Panc1 (cell line): ENCODE measurements around the gene TMEM141. TPM values are rescaled to one million over a fixed set of nuclear protein-coding genes. Genes with fewer than 3 reads are reported as not detected.

Experiments
- ATAC-seq: fragments of 200-7000 bp; cut with Tn5 transposase; 2 replicates; pipeline ENCODE4 v1.9.1; 2020; ENCODE audit warnings: mild to moderate bottlenecking, moderate library complexity
- BruUV-seq: library from RNA; stranded (reverse); fragments of 400-500 nt; replicated peaks from 2 replicates; lab custom pipeline; 2021; lab: Mats Ljungman, UMichigan
- CTCF ChIA-PET: fragments of 300-600 bp; sonication (Branson Sonifier 250); formaldehyde crosslinking; loops from one replicate; lab custom pipeline; 2022; ENCODE audit warnings: antibody characterized with exemption; lab: Charles Lee
- POLR2A ChIA-PET: fragments of 300-600 bp; sonication (Branson Sonifier 250); formaldehyde crosslinking; loops from one replicate; lab custom pipeline; 2022; ENCODE audit warnings: antibody characterized with exemption; lab: Charles Lee
- DNase-seq: peaks from one replicate; pipeline ENCODE4 v3.0.0-alpha.2; 2010; ENCODE audit warnings: low read depth, low spot score
- H3K27ac ChIP-seq: 2 replicates; pipeline ENCODE4 v1.5.1; 2011; ENCODE audit warnings: mild to moderate bottlenecking, low read length, inconsistent platforms
- H3K27me3 ChIP-seq: fragments of 200-500 bp; sonication (Bioruptor generic); 2 replicates; pipeline ENCODE4 v1.6.0; 2014; ENCODE audit warnings: low read length, inconsistent platforms; ENCODE audit not compliant: control insufficient read depth, insufficient read depth
- H3K36me3 ChIP-seq: fragments of 200-500 bp; sonication (Bioruptor generic); 2 replicates; pipeline ENCODE4 v1.5.1; 2014; ENCODE audit warnings: inconsistent platforms, mild to moderate bottlenecking, low read length, moderate library complexity; ENCODE audit not compliant: control insufficient read depth, insufficient read depth
- H3K4me1 ChIP-seq: 2 replicates; pipeline ENCODE4 v1.5.1; 2011; ENCODE audit warnings: inconsistent platforms, mild to moderate bottlenecking, low read length, moderate library complexity; ENCODE audit not compliant: control insufficient read depth, insufficient read depth
- H3K4me3 ChIP-seq, 2 experiments: 2 replicates each; pipeline ENCODE4 v1.5.1; 2011 to 2012; ENCODE audit warnings: low read depth in 2 of 2, low read length in 2 of 2, mild to moderate bottlenecking in 2 of 2, inconsistent platforms in 1 of 2, moderate library complexity in 1 of 2
- H3K9me3 ChIP-seq: fragments of 200-500 bp; sonication (Bioruptor generic); 2 replicates; pipeline ENCODE4 v1.5.1; 2014; ENCODE audit warnings: low read depth, mild to moderate bottlenecking, inconsistent platforms, low read length, moderate library complexity; ENCODE audit not compliant: control insufficient read depth, insufficient read depth
- POLR2AphosphoS5 ChIP-seq: IDR thresholded peaks from 2 replicates; pipeline ENCODE4 v1.6.1; 2012; ENCODE audit warnings: mild to moderate bottlenecking, low read depth, low read length, moderate library complexity
- SIN3A ChIP-seq: IDR thresholded peaks from 2 replicates; pipeline ENCODE4 v1.6.1; 2012; ENCODE audit warnings: low read depth, mild to moderate bottlenecking, low read length, moderate library complexity, borderline replicate concordance; ENCODE audit not compliant: insufficient read depth
- TCF7L2 ChIP-seq: IDR thresholded peaks from 2 replicates; pipeline ENCODE4 v1.6.1; 2011; ENCODE audit warnings: mild to moderate bottlenecking, low read depth, low read length, inconsistent platforms
- in situ Hi-C: cut with HindIII; loops from 2 replicates; pipeline ENCODE4 v1.10.0; 2016; ENCODE audit warnings: low sequenced_read_pairs, low pct_unique_long_range_greater_than_20kb
- intact Hi-C: fragments of 100-400 bp; cut with micrococcal nuclease; formaldehyde crosslinking; loops from one replicate; pipeline ENCODE4 v1.10.0; 2022; ENCODE audit not compliant: unreplicated experiment
- total RNA-seq: library from RNA; stranded (reverse); gene quantifications from one replicate; pipeline ENCODE4 v1.2.1, GENCODE V29; 2021; ENCODE audit not compliant: unreplicated experiment
- TF ChIP-seq, protein P1 (sequence below), 2 experiments: IDR thresholded peaks; 2 replicates each; pipeline ENCODE4 v1.6.1; 2011 to 2012; ENCODE audit warnings: low read depth in 2 of 2, control low read depth in 1 of 2, low read length in 1 of 2, mild to moderate bottlenecking in 1 of 2, moderate library complexity in 1 of 2; ENCODE audit not compliant: insufficient read depth in 1 of 2
- TF ChIP-seq, protein P2 (sequence below): fragments of 450-650 bp; IDR thresholded peaks from 2 replicates; pipeline ENCODE4 v1.5.1; 2017; ENCODE audit warnings: mild to moderate bottlenecking

The TMEM141 gene
- total RNA-seq, 1 experiment from 2014 or later = 53.5 TPM

DNA sequence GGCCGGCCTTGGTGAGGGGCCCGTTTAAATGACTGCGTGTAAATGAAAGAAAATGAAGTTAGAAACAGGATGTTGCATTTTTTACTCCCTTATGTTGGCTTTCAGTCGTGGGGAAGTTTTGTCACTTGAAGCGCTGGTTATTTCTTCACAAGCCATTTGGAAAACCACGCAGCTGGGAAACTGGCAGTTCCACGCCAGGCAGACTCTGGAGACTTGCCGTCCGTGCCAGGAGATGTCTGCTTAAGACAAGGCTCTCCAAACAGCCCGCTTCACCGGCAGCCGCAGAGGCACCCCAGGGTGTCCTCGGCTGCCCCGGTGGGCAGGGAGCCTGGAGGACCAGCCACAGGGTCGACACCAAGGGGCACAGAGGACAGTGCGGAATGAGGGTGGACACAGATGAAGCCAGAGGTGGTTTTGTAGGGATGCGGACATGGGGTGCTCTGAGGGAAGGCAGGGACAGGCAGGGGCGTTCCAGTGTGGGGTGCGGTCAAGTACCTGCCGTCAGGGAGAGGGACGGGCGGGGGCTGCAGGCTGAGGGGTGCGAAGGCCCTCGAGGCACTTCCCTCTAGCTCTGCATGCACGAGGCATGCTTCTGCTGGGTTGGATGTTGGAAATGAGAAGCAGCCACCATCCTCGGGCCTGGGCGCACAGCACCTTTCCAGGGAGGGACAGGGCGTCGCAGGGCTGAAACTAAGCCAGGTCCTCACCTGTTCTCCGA, 40.0 kb downstream of the TMEM141 start:
- TF ChIP-seq, protein P1, sequence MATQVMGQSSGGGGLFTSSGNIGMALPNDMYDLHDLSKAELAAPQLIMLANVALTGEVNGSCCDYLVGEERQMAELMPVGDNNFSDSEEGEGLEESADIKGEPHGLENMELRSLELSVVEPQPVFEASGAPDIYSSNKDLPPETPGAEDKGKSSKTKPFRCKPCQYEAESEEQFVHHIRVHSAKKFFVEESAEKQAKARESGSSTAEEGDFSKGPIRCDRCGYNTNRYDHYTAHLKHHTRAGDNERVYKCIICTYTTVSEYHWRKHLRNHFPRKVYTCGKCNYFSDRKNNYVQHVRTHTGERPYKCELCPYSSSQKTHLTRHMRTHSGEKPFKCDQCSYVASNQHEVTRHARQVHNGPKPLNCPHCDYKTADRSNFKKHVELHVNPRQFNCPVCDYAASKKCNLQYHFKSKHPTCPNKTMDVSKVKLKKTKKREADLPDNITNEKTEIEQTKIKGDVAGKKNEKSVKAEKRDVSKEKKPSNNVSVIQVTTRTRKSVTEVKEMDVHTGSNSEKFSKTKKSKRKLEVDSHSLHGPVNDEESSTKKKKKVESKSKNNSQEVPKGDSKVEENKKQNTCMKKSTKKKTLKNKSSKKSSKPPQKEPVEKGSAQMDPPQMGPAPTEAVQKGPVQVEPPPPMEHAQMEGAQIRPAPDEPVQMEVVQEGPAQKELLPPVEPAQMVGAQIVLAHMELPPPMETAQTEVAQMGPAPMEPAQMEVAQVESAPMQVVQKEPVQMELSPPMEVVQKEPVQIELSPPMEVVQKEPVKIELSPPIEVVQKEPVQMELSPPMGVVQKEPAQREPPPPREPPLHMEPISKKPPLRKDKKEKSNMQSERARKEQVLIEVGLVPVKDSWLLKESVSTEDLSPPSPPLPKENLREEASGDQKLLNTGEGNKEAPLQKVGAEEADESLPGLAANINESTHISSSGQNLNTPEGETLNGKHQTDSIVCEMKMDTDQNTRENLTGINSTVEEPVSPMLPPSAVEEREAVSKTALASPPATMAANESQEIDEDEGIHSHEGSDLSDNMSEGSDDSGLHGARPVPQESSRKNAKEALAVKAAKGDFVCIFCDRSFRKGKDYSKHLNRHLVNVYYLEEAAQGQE (IDR thresholded peaks at IDR 0.05; ENCODE audit: insufficient read depth in 1 of 2, low read depth in 2 of 2, low read length in 1 of 2) = no peak
- no peak for TF ChIP-seq SIN3A
- TF ChIP-seq, protein P2, sequence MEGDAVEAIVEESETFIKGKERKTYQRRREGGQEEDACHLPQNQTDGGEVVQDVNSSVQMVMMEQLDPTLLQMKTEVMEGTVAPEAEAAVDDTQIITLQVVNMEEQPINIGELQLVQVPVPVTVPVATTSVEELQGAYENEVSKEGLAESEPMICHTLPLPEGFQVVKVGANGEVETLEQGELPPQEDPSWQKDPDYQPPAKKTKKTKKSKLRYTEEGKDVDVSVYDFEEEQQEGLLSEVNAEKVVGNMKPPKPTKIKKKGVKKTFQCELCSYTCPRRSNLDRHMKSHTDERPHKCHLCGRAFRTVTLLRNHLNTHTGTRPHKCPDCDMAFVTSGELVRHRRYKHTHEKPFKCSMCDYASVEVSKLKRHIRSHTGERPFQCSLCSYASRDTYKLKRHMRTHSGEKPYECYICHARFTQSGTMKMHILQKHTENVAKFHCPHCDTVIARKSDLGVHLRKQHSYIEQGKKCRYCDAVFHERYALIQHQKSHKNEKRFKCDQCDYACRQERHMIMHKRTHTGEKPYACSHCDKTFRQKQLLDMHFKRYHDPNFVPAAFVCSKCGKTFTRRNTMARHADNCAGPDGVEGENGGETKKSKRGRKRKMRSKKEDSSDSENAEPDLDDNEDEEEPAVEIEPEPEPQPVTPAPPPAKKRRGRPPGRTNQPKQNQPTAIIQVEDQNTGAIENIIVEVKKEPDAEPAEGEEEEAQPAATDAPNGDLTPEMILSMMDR = no peak
- intact Hi-C loops = no loop called here
- no peak for DNase-seq
- Histone ChIP-seq H3K4me1 (no peaks in the 10 kb centered on the region), H3K36me3 (no peaks in the 10 kb centered on the region; the same call in 1 of the 2 replicates), H3K9me3 (no peaks in the 10 kb centered on the region), H3K27ac (no peak overlapping the region), H3K27me3 (no peaks in the 10 kb centered on the region), H3K4me3 (no peak overlapping the region)
- no peak for ATAC-seq
- ChIA-PET POLR2A (no interaction called here), CTCF (no interaction called here)
- in situ Hi-C loops = no loop called here
- no TSS peak for BruUV-seq

DNA sequence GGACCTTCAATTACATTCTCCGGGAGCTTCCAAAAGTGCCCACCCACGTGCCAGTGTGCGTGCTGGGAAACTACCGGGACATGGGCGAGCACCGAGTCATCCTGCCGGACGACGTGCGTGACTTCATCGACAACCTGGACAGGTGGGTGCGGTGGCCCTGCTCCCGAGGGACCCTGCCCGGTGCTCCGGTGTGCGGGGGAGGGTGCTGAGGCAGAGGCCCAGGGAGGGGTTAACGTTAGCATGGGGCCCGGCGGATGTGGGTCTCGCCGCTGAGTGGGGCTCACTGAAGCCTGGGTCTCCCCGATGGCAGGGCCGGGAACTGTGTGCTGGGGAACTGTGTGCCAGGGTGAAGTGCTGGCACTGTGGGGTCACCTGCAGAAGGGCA, 40.6 kb downstream of the TMEM141 start:
- intact Hi-C loops (no loop called here), in situ Hi-C loops (no loop called here)
- BruUV-seq = no TSS peak
- no peak for DNase-seq
- H3K27ac ChIP-seq = no peak overlapping the region
- no peak for ATAC-seq
- CTCF ChIA-PET = no interaction called here
- H3K36me3 ChIP-seq = no peaks in the 10 kb centered on the region; the same call in 1 of the 2 replicates
- H3K4me3 ChIP-seq = no peak overlapping the region
- H3K27me3 ChIP-seq = no peaks in the 10 kb centered on the region
- POLR2A ChIA-PET = no interaction called here
- H3K4me1 ChIP-seq = no peaks in the 10 kb centered on the region
- TF ChIP-seq TCF7L2 = no peak
- TF ChIP-seq POLR2AphosphoS5 = no peak
- TF ChIP-seq, protein P2 = no peak
- TF ChIP-seq SIN3A = no peak
- TF ChIP-seq, protein P1 (IDR thresholded peaks at IDR 0.05; ENCODE audit: insufficient read depth in 1 of 2, low read depth in 2 of 2, low read length in 1 of 2) = no peak
- no peaks in the 10 kb centered on the region for H3K9me3 ChIP-seq
